Activated CD8-positive, alpha-beta memory T cell treated with anti-CD3 and anti-CD28 coated beads for 36 hours (primary cell): Measurements from ENCODE around the gene CRTAC1. TPM values are rescaled to one million over a fixed set of nuclear protein-coding genes. Genes with fewer than 3 reads are reported as not detected.

Source experiments
- total RNA-seq, 2 experiments: library from RNA; stranded (reverse); gene quantifications; one replicate each; pipeline ENCODE4 v1.2.3, GENCODE V29; 2021

CRTAC1 gene
- total RNA-seq, 2 experiments from 2014 or later = not detected

Other genes with a start within 250 kb of the CRTAC1 start
- gene GOLGA7B, start 180.8 kb downstream of the CRTAC1 start, total RNA-seq = under 1 TPM; 0.25 to 0.40 TPM
- 10 to 100 TPM; 21.0 to 23.4 TPM for gene R3HCC1L, start 104.0 kb upstream of the CRTAC1 start, total RNA-seq
- gene LOXL4, start 237.6 kb upstream of the CRTAC1 start, total RNA-seq = not detected